HG03457 (cell line): ENCODE measurements around the gene BRD4.

Source experiments
- ATAC-seq: cut with Tn5 transposase; IDR thresholded peaks from one replicate; pipeline ENCODE4 v1.9.1; 2021; ENCODE audit warnings: moderate number of reproducible peaks; ENCODE audit not compliant: unreplicated experiment

The BRD4 gene

GRCh38 chr19:15250640-15250993 is 81.7 kb downstream of the BRD4 start:
- ATAC-seq, result no peak

GRCh38 chr19:15249972-15250639 is 82.2 kb downstream of the BRD4 start:
- ATAC-seq, result no peak

GRCh38 chr19:15249528-15249874 is 82.8 kb downstream of the BRD4 start:
- no peak for ATAC-seq

- no peak for ATAC-seq
These were observed 83.5 kb downstream of the BRD4 start for GRCh38 chr19:15248648-15249527.

GRCh38 chr19:15248106-15248505 is 84.2 kb downstream of the BRD4 start:
- ATAC-seq, result no peak

- ATAC-seq, result no peak
These were observed 85.0 kb downstream of the BRD4 start for GRCh38 chr19:15247107-15248014.

GRCh38 chr19:15246198-15246481 is 86.2 kb downstream of the BRD4 start:
- no peak for ATAC-seq

GRCh38 chr19:15245370-15246197 is 86.8 kb downstream of the BRD4 start:
- no peak for ATAC-seq

GRCh38 chr19:15244808-15245207 is 87.5 kb downstream of the BRD4 start:
- ATAC-seq, result no peak

GRCh38 chr19:15244106-15244803 is 88.1 kb downstream of the BRD4 start:
- no peak for ATAC-seq

GRCh38 chr19:15243236-15243957 is 88.9 kb downstream of the BRD4 start:
- ATAC-seq, result no peak

GRCh38 chr19:15241259-15241910 is 91.0 kb downstream of the BRD4 start:
- ATAC-seq, result no peak

GRCh38 chr19:15240515-15240914 is 91.8 kb downstream of the BRD4 start:
- ATAC-seq, result no peak

- ATAC-seq, result no peak
These were observed 92.9 kb downstream of the BRD4 start for GRCh38 chr19:15239337-15239949.

- ATAC-seq, result no peak
These were observed 93.6 kb downstream of the BRD4 start for GRCh38 chr19:15238639-15239155.

- no peak for ATAC-seq
These were observed 94.3 kb downstream of the BRD4 start for GRCh38 chr19:15237759-15238638.

- ATAC-seq, result no peak
These were observed 95.5 kb downstream of the BRD4 start for GRCh38 chr19:15236886-15237285.
